OCI-LY7 (cell line): Measurements from ENCODE around the gene AMIGO1. TPM values are rescaled to one million over a fixed set of nuclear protein-coding genes. Genes with fewer than 3 reads are reported as not detected.

Experiments used
- BruUV-seq: library from RNA; stranded (reverse); fragments of 400-500 nt; replicated peaks from 2 replicates; lab custom pipeline; 2021; lab: Mats Ljungman, UMichigan
- CTCF ChIA-PET: fragments of 300-600 bp; sonication (Branson Sonifier 250); formaldehyde crosslinking; loops from one replicate; lab custom pipeline; 2022; ENCODE audit warnings: antibody characterized with exemption; ENCODE audit not compliant: unreplicated experiment; lab: Charles Lee
- POLR2A ChIA-PET: fragments of 300-600 bp; sonication (Branson Sonifier 250); formaldehyde crosslinking; loops from one replicate; lab custom pipeline; 2022; ENCODE audit warnings: antibody characterized with exemption; lab: Charles Lee
- DNase-seq: peaks from one replicate; pipeline ENCODE4 v3.0.0-alpha.2; 2015; ENCODE audit warnings: low spot score
- H2AFZ ChIP-seq: fragments of 200-600 bp; sonication (generic), shearing (Covaris generic); 2 replicates; pipeline ENCODE4 v1.6.1; 2014; ENCODE audit warnings: mild to moderate bottlenecking, antibody characterized with exemption, low read length, moderate library complexity
- H3K27ac ChIP-seq: fragments of 200-600 bp; sonication (generic); 2 replicates; pipeline ENCODE4 v1.5.1; 2014; ENCODE audit warnings: mixed run types, low read depth, mild to moderate bottlenecking, moderate library complexity, low read length, inconsistent platforms; ENCODE audit not compliant: poor library complexity, severe bottlenecking
- H3K36me3 ChIP-seq: fragments of 200-600 bp; sonication (generic); 2 replicates; pipeline ENCODE4 v1.6.1; 2014; ENCODE audit warnings: mild to moderate bottlenecking, antibody characterized with exemption, low read length, moderate library complexity, mixed read lengths; ENCODE audit not compliant: insufficient read depth
- H3K4me1 ChIP-seq: fragments of 200-600 bp; sonication (generic); 2 replicates; pipeline ENCODE4 v1.5.1; 2014; ENCODE audit warnings: mild to moderate bottlenecking, low read length; ENCODE audit not compliant: insufficient read depth, poor library complexity, severe bottlenecking
- H3K4me2 ChIP-seq: fragments of 200-600 bp; sonication (generic); 2 replicates; pipeline ENCODE4 v1.6.1; 2014; ENCODE audit warnings: mild to moderate bottlenecking, low read length
- H3K4me3 ChIP-seq: fragments of 200-600 bp; sonication (generic); 2 replicates; pipeline ENCODE4 v1.5.1; 2014; ENCODE audit warnings: mild to moderate bottlenecking, low read depth, low read length; ENCODE audit not compliant: poor library complexity, severe bottlenecking
- H3K79me2 ChIP-seq: fragments of 200-600 bp; sonication (generic); 2 replicates; pipeline ENCODE4 v1.6.1; 2016; ENCODE audit warnings: low read depth, mild to moderate bottlenecking, low read length, moderate library complexity, mixed read lengths; ENCODE audit not compliant: insufficient read depth
- H3K9me2 ChIP-seq: fragments of 200-600 bp; sonication (generic); 2 replicates; pipeline ENCODE4 v1.6.1; 2016; ENCODE audit warnings: mild to moderate bottlenecking, low read length, mixed read lengths; ENCODE audit not compliant: insufficient read depth
- H3K9me3 ChIP-seq: fragments of 200-600 bp; sonication (generic); 2 replicates; pipeline ENCODE4 v1.6.1; 2014; ENCODE audit warnings: mild to moderate bottlenecking, mixed run types, low read length, mixed read lengths
- H4K20me1 ChIP-seq: fragments of 200-600 bp; sonication (generic); 2 replicates; pipeline ENCODE4 v1.6.1; 2014; ENCODE audit warnings: mild to moderate bottlenecking, antibody characterized with exemption, low read length, moderate library complexity, mixed read lengths; ENCODE audit not compliant: insufficient read depth
- CTCF ChIP-seq: fragments of 200-600 bp; sonication (generic); conservative IDR thresholded peaks from 2 replicates; pipeline ENCODE4 v1.5.1; 2014; ENCODE audit warnings: mild to moderate bottlenecking, antibody characterized with exemption, low read length, moderate library complexity, mixed read lengths
- EZH2phosphoT487 ChIP-seq: fragments of 200-600 bp; sonication (generic); IDR thresholded peaks from 2 replicates; pipeline ENCODE4 v1.6.1; 2018; ENCODE audit warnings: low read depth, borderline replicate concordance, mild to moderate bottlenecking, mixed run types, antibody characterized with exemption, low read length, moderate library complexity, mixed read lengths
- intact Hi-C: fragments of 100-400 bp; cut with micrococcal nuclease; formaldehyde crosslinking; loops from one replicate; pipeline ENCODE4 v1.10.0; 2022; ENCODE audit not compliant: unreplicated experiment
- total RNA-seq, 2 experiments: library from RNA; depleted of rRNA in 1 of 2; stranded (reverse); fragments of >200 nt in 1 of 2; shearing (Covaris generic) in 1 of 2; gene quantifications; 2 replicates each; pipeline ENCODE4 v1.2.3, GENCODE V29; 2014 to 2022

Gene AMIGO1
- total RNA-seq, 2 experiments from 2014 or later = 0.15 to 0.16 TPM

DNA sequence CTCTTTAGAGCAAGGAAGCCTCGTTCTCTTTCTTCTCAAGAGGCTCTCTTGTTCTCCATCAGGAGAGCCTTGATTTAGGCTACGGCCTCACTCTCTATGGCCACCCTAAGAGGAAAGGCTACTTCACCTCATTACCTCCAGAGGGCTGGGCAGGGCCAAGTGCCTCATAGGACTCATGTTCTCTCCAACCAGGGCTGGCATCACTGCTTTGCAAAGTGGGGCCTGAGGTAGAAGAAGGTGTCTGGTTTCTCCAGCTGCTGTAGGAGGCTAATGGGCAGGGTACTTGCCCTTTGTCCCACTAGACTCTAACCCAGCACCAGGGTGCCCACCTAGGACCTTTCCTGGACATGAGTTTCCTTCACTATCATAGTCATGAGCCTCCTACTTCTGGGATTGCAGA, 27.9 kb downstream of the AMIGO1 start:
- Histone ChIP-seq H3K9me2 (no peaks in the 10 kb centered on the region), H3K36me3 (no peaks in the 10 kb centered on the region), H3K27ac (no peak overlapping the region), H4K20me1 (no peaks in the 10 kb centered on the region), H3K79me2 (no peaks in the 10 kb centered on the region; the same call in 1 of the 2 replicates), H3K9me3 (no peaks in the 10 kb centered on the region), H3K4me1 (peaks cover 18% of the 10 kb centered on the region), H2AFZ (no peak overlapping the region), H3K4me3 (no peak overlapping the region), H3K4me2 (no peak overlapping the region)
- no TSS peak for BruUV-seq
- no peak for TF ChIP-seq CTCF
- TF ChIP-seq EZH2phosphoT487 = no peak
- ChIA-PET CTCF (no interaction called here), POLR2A (interaction anchor here (0.6 kb wide), 1 partner anchor 482 kb away, joined by 4 read pairs; no protein-coding TSS in a partner anchor)
- DNase-seq = no peak
- intact Hi-C loops = loop anchor here (5.0 kb wide), 1 partner anchor 199 kb away; the partner anchor contains the start of gene PSRC1

- no peak for DNase-seq
- no peak overlapping the region for H3K4me2 ChIP-seq
- no peaks in the 10 kb centered on the region for H3K9me2 ChIP-seq
- BruUV-seq = no TSS peak
- H2AFZ ChIP-seq = no peak overlapping the region
- H3K36me3 ChIP-seq = no peaks in the 10 kb centered on the region
- intact Hi-C loops = loop anchor here (5.0 kb wide), 1 partner anchor 198 kb away; the partner anchor contains the start of gene PSRC1
- TF ChIP-seq CTCF (no peak), EZH2phosphoT487 (no peak)
- H3K79me2 ChIP-seq = no peaks in the 10 kb centered on the region; the same call in 1 of the 2 replicates
- peaks cover 13% of the 10 kb centered on the region for H3K4me1 ChIP-seq
- H3K9me3 ChIP-seq = no peaks in the 10 kb centered on the region
- H4K20me1 ChIP-seq = no peaks in the 10 kb centered on the region
- H3K4me3 ChIP-seq = no peak overlapping the region
- POLR2A ChIA-PET = interaction anchor here (0.6 kb wide), 1 partner anchor 68 kb away, joined by 3 read pairs; no protein-coding TSS in a partner anchor
- no peak overlapping the region for H3K27ac ChIP-seq
- CTCF ChIA-PET = no interaction called here
Measured at GRCh38 chr1:109479901-109480300, 29.6 kb downstream of the AMIGO1 start.

GRCh38 chr1:109479311-109479710, 30.2 kb downstream of the AMIGO1 start:
- no peak overlapping the region for H3K4me2 ChIP-seq
- TF ChIP-seq CTCF = no peak
- no peak for TF ChIP-seq EZH2phosphoT487
- H3K9me3 ChIP-seq = no peaks in the 10 kb centered on the region
- no peak for DNase-seq
- no peaks in the 10 kb centered on the region for H3K9me2 ChIP-seq
- POLR2A ChIA-PET = interaction anchor here (0.6 kb wide), 1 partner anchor 67 kb away, joined by 3 read pairs; no protein-coding TSS in a partner anchor
- BruUV-seq = no TSS peak
- H3K4me3 ChIP-seq = no peak overlapping the region
- H3K36me3 ChIP-seq = no peaks in the 10 kb centered on the region
- H3K4me1 ChIP-seq = peaks cover 7% of the 10 kb centered on the region
- H2AFZ ChIP-seq = no peak overlapping the region
- intact Hi-C loops = no loop called here
- H3K27ac ChIP-seq = no peak overlapping the region
- H3K79me2 ChIP-seq = no peaks in the 10 kb centered on the region
- H4K20me1 ChIP-seq = no peaks in the 10 kb centered on the region
- CTCF ChIA-PET = no interaction called here
